ENCODE data around the gene IL1RAPL2.
"Not testable (repeated sequence)": the region's sequence is repeated elsewhere in the genome, so short reads cannot be mapped to it uniquely, and the experiment has no call there.

Gene IL1RAPL2

DNA sequence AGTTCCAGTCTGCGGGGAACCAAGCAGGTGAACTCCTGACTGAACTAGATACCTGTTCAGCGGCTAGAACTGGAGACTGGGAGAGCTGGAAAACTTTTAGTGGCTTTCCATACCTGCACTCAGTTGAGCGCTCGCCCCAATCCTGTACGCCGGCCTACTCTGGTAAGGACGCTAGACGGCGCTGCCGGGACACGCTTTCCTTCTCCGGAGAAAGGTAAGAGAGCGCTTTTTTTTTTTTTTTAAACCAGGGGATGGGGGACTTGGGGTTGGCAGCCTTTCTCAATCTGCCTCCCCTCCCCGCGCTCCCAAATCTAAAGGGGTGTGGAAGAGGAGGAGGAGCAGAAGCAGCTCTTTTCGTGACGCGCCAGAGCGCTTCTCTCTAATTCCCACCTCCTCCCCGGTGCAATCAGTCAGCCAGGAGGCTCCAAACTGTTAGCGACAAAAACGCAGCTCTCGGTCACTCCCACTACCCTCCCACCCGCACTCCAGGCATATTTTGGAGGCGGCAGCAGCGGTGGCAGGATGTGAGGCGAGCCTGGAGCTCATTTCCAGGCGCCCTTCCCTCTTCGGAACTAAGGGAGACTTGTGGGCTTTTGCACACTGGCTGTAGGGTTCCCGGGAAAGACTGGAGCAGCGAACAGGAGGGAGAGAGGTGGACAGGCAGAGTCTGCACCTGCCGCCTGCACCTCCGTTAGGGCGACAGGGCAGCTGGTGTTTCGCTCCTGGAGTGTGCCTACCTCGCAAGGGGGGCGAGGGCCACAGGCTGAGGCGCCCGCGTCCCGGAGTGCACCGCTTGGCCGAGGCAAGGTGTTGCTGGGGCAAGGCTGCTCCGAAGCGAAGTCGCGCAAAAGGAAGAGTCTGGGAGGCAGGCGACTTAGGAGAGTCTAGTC, at the start of gene IL1RAPL2:
Gene IL1RAPL2, plus strand, starts transcription at position 409 of the 890 bp plus-strand sequence.
- no peak for DNase-seq (ENCODE audit: low spot score)

DNA sequence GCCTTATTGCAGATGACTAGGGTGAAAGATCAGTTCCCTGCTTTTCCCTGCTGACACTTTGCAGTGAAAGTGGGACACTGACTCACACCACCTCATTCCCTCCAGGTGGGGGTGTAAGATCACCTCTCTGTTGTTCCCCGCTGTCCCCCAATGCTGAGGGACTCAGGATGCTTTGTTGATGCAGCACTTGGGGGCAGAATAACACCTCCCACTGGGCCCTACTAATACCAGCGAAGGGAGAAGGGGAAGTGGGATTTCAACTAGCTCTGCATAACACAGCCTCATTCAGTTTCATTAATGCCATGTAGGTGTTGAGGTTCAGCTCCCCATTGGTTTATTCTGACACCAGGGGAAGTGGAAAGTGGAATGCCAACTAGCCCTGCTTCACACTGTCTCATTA, 43.6 kb upstream of the IL1RAPL2 start:
- DNase-seq (ENCODE audit: low spot score) = no peak

DNA sequence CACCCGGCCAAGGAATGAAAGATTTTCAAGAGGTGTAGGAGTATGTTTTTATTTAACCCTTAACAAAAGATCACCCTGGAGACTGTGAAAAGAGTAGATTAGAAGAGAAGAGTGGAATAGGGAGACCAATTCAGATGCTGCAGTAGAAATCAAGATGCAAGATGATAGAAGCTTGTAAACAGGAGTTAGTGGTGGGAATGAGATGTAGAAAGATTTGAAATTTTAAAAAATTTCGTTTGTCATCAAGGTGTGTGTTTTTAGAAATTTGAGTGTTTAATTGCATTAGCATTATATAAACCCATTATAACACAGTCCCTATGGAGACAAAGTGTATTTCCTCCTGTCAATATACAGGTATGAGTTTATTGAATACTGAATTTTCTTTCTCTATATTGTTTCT, 42.1 kb upstream of the IL1RAPL2 start:
- DNase-seq (ENCODE audit: low spot score) = no peak

DNA sequence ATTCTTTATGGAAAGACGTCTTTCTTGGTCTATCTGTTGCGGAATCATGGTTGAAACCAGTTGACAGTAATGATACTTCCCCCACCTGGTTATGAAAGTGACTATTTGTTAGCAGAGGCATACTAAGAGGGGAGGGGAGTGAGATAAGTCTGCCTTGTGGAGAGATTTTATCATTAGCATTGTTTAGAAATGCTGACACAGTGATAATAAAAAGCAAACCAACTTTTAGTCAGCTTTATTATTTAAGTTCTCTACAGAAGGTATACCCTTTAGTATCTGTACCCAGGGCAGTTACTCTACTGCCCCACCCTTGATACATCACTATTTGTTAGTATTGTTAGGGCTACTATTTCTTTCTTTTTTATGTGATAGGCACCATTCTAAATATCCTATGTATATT, 26.9 kb upstream of the IL1RAPL2 start:
- DNase-seq (ENCODE audit: low spot score) = no peak

DNA sequence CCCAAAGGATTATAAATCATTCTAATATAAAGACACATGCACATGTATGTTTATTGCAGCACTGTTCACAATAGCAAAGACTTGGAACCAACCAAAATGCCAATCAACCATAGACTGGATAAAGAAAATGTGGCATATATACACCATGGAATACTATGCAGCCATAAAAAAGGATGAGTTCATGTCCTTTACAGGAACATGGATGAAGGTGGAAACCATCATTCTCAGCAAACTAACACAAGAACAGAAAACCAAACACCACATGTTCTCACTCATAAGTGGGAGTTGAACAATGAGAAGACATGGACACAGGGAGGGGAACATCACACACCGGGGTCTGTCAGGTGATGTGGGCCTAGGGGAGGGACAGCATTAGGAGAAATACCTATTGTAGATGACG, 23.6 kb upstream of the IL1RAPL2 start:
- not testable (repeated sequence) for DNase-seq (ENCODE audit: low spot score)

DNA sequence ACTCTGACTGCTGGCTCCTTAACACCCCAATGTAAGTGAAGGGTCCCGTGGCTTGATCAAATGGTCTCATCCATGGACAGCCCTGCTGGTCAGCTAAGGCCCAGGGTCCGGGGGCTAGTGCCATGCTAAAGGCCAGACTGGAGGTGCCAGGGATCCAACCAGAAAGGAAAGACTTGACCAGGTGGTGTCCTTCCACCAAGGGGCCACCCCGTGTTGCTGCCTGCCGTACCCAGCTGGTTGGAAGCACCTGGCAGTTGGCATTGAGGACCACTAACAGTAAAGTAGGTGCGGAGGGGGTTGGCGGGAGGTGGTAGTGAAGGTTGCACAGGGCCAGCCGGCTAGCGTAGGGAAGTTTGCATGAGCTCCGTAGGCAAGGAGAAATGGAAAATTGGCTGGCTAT, 1.7 kb upstream of the IL1RAPL2 start:
- no peak for DNase-seq (ENCODE audit: low spot score)

DNA sequence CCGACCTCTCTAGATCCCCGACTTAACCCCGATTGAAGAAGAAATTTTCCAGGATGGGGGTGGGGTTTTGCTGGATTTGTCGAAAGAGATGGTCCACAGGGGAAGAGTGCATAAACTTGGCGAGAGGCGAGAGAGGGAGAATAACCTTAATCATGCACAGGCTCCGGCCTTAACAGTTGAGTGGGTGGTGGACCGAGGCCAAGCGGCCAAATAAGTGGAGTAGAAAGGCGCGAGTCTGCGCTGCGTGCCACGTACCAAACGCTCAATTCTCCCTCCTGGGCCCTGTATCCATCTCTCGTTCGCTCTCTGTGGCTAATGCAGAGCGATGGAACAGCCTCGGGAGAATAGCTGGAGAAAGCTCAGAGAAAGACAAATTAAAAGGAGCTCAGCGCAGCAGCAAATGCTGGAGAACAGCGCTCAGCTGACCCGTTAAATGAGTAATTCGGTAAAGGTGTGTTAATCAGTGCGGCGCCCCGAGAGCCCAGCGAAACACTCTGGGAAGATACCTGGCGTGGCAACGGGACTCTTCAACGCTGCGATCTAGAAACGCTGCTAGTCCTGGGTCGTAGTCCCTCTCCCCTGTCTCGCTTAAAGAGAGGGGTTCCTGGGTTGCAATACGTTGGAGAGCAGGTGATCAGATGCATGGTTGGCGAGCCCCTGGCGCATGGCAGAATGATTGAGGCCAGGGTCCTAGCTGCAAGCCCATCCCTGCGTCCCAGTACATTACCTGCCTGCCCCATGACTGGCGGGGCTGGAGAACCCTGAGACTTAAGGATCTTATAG, 887 bp upstream of the IL1RAPL2 start:
- no peak for DNase-seq (ENCODE audit: low spot score)

DNA sequence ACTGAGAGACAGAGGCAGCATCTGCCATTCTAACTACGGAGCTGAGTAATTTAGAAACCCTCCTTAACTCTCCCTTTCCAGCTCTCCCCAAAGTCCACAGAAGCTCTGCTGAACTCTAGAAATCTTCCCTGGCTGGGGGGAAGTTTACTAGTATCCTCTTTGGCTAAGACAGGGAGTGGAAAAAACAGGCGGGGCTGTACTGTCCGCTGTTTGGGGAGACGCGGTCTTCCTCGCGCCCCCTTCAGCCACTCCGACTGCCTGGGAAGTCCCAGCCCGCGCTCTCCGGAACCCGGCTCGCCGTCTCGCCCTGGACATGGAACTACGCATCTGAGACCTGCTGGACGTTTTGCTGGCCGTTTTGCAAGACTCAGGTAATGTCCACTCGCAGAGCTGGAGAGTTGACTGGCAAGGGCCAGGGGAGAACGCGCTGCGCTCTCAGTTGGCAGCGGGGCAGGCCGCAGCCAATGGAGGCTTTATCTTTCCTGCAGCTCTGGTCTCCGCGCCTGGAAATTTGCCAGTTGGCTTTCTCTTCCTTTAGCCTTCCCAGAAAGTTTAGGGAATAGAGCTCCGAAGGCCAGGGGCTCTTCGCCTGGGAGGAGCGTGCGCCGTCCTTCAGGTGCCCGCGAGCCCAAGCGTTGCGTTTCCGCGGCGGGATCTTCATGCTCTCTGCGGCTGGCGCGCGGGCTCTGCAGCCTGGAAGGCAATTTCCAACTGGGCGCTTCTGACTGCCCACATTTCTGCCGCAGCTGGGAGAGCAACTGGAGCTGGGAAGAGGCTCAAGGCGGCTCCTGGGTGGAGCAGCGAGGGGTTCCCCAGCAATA, 892 bp downstream of the IL1RAPL2 start:
- no peak for DNase-seq (ENCODE audit: low spot score)

DNA sequence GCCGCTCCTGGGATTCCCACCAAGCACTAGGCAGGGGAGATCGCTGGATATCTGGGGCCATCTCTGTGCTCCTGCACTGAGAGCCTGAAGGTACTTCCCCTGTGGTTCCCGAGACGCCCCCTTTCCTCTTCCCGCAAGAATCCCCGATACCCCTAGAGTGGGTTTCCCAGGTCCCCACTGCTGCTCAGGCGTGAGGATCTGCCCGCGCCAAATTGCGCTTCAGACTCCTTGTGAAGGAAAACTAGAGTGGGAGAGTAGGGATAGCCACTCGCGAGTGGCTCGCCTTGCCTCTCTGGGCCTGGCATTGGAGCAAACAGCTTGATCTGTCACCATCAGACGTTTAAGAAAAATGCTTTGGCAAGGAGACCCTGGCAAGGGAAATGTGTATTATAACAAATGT, 1.5 kb downstream of the IL1RAPL2 start:
- DNase-seq (ENCODE audit: low spot score) = no peak

DNA sequence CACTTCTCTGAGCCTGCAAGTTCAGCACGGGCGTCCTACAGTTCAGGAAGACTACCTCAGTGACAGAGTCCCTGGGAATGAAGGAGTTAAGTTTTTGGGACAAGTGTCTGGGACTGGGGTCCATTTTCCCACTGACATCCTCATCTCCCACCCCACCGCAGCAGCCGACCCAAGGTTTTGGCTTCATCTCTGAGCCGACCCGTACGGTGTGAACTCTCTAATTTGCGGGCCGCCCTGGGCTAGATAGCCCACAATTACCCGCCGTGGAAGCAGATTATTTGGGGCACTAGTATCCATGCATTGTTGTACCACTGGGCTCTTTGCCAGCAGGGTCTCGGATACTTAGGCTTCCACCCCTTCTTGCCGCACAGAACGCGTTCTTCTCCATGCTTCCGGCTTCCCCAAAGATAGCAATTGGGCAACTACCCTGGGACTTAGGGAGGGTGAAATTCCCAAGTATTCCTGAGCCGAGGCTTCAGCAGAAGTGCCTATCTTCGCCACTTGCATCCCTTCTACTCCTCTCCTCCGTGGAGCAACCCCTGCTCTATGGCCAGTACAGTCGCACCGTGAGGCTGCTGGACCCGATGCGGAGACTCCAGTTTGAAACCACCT, 2.4 kb downstream of the IL1RAPL2 start:
- DNase-seq (ENCODE audit: low spot score) = no peak

DNA sequence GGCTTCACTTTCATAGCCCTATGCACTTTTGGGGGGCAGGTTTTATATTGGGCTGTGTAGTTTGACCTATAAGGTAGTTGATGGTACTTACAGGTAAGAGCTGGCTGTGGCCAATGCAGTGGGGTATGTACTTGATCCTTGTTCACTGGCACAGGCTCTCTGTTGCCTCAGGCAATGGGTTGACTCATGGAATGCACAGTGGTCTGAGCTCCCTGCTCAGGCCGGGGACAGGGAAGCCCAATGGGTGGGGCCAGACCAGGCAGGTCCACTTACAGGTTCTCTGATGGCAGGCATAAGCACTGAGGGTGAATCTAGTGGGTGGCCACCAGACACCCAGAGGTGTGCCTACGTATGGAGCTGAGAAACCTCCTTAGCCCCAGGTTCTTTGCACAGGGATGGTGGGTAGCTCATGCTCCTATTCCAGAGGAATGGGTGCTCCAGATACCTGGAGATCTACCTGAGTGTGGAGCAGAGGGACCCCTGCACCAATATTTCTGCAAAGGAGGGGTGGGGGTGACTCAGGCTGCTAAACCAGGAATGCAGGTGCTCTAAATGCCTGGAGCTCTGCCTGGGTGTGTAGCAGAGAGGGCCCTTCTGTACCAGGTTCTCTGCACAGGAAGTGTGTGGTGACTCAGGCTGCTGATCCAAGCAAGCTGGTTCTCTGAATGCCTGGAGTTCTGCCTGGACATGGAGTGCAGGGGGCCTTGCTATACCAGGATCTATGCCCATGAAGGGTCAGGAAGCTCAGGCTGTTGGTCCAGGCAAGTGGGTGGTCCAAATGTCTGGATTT, 52.3 kb downstream of the IL1RAPL2 start:
- DNase-seq (ENCODE audit: low spot score) = no peak

DNA sequence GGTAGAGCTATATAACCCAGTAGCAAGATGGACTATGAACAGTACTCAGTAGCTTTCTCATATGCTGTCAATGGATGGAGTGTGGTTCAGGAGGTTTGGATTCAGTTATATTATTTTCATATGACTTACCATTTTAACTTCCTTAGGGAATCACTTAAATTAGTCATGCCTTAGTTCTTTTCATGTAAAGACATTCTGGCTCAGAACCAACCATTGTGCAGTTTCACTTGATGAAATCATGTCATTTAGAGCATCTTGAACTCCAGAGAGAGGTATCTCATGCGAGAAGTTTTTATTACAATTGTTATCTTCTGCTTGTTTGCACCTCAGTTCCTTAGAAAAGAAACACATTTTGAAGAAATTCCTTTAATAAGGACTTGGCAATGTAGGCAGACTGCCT, 55.8 kb downstream of the IL1RAPL2 start:
- DNase-seq (ENCODE audit: low spot score) = no peak

DNA sequence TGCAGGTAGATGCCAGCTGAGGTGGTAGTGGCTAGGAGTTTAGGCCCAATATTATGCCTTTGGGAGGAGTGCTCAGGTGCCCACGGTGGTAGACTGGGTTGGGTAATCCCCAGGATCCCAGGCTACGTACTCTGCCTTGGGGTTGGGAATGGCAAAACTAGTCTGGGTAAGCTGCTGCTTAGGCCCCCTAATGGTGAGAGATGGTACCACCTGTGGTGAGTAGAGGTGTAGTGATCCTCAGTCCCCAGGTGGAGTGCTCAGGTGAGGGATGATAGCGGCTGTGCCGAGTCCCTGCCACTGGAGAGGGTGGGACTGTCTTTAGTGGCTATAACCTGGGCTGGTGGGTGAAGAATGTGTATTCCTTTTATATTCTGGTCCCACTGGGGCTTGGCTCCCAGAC, 75.2 kb downstream of the IL1RAPL2 start:
- DNase-seq (ENCODE audit: low spot score) = no peak

DNA sequence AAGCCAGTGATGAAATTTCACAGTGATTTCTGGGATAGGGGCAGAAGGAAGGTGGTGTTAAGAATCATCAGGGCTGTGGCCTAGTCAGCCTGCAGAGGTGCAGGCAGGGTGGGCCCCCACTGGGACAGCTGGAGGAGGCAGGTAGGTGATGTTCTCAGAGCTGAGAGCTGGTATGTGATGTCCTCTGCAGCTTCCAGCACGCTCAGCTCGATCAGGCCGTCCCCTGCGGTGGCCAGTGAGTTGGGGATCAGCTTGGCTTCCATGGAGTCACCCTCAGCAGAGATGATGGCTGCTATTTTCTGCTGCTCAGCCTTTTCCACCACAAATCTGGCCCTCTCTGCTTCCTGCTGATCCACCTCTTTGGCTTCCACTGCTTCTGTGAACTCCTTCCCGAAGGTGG, 81.1 kb downstream of the IL1RAPL2 start:
- no peak for DNase-seq (ENCODE audit: low spot score)

DNA sequence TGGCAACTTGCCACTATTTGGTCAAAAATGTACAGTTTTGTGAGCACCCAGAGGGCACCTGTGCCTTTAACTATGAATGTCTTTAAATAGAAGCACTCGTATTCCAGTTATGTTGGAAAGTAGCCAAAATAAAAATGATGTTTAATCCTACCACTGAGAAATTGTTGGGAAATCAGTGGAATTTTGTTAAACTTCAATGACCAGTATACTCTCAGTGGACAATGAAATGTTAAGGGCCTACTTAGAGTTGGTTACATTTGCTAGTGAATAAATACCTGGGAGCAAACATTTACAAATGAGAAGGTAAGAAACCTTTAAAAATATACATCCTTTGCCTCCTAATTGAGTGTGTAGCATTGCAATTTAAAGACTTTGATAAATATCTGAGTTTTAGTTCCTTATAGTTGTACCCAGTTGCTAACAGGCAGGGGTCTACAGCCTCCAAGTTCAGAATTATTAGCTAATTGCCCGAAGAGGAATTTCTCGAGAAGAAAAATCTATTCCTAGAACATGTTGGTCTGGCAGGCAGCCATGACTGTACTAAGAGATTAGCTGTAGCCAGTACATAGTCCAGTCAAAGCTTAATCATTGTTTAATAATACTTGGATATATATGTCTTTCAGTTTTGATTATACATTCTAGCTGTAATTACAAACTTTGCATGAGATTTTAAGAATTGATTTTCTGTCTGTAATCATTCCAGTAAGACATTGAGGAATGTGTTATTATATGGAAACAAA, 93.2 kb downstream of the IL1RAPL2 start:
- DNase-seq (ENCODE audit: low spot score) = no peak

DNA sequence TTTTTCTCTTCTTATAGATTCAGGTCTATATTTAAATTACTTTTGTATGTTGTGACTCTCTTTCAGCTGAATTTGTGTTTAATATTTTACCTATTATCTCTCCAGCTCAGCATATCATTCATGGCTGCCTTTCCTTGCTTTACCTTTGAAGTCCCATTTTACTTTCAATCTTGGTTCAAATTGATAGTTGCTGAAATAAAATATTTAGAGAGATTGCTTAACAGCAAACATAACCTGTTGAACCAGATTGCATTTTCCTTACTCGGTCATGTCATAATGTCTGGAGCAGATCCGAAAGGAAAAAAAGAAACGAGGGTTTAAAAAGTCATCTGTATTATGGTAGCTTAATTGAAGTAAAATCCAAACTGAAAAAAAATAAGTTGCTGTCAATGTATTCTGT, 94.1 kb downstream of the IL1RAPL2 start:
- DNase-seq (ENCODE audit: low spot score) = no peak

DNA sequence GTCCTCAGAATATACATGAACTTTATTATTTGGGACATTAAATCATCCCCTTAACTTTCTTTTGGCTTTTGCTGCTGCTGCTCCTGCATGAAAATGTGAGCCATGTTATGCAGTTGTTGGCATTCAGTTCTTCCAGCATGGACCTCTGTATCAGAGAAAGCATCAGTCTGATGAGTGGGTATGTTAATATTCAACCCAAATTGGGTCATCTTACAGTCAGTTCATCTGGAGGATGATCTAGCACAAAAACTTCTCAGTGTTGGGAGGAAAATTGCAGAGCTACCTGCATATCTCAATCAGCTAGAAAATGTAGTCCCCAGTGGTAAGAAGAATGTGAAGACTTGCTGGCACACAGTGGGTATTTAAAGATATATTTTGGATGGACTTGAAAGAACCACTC, 96.7 kb downstream of the IL1RAPL2 start:
- no peak for DNase-seq (ENCODE audit: low spot score)

DNA sequence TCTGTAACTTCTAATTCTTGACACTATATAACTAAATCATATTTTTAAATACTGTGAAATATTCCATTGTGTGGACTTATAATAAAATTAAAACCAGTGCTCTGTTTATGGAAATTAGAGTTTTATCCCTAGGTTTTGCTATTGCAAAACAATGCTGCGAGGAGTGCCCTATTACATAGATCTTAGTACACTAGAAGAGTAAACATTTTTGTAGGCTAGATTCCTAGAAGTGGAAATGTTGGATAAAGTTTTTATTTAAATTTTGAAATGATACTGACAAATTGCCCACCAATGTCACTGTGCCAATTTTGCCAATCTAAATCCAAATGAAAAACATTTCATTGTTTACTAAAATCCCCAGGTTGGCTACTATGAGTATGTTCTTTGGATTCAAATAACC, 99.7 kb downstream of the IL1RAPL2 start:
- no peak for DNase-seq (ENCODE audit: low spot score)

DNA sequence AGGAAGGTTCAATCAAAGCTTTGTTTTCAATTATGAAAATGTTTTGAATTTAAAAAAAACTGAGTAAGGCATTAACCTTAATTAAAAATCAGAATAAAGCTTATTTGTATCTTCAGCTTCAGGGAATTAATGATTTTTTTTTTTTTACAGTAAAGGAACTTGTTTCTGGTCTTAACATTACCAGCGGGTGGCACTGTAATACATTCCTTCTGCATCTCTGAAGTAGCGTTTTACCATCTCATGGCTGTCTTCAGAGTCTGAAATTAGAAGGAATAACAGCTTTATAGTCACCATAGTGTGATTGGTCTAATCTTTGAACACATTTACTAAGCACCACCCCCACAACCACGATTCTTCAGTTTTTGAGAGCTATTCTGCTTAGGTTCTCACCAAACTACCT, 102.6 kb downstream of the IL1RAPL2 start:
- no peak for DNase-seq (ENCODE audit: low spot score)

DNA sequence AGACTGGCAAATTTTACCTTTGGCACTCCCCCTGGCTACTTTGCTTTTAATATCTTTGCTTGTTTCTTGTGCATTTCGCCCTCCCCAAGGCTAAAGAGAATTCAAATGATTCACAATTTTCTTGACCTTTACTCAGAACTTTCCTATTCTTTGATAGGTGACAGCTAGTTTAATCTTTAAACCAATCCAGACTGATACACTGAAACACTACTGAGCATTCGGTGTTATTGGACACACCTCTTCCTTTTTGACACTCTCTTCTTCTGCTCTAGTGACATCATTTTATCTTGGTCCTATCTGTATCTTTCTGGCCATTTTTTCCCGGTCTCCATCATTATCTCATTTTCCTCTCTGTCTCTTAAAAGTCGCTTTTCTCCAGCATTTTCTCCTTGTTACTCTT, 103.1 kb downstream of the IL1RAPL2 start:
- DNase-seq (ENCODE audit: low spot score) = no peak

DNA sequence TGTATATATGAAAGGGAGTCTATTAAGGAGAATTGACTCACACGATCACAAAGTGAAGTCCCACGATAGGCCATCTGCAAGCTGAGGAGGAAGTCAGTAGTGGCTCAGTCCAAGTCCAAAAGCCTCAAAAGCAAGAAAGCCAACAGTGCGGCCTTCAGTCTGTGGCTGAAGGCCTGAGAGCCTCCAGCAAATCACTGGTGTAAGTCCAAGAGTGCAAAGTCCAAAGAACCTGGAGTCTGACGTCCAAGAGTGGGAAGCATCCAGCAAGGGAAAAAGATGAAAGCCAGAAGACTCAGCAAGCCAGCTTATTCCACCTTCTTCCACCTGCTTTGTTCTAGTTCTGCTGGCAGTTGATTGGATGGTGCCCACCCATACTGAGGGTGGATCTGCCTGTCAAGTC, 104.1 kb downstream of the IL1RAPL2 start:
- no peak for DNase-seq (ENCODE audit: low spot score)
